A673 (cell line): ENCODE data around the gene MESD. TPM values are rescaled to one million over a fixed set of nuclear protein-coding genes. Genes with fewer than 3 reads are reported as not detected.

ENCODE experiments used
- BruUV-seq: library from RNA; stranded (reverse); fragments of 400-500 nt; replicated peaks from 2 replicates; lab custom pipeline; 2021; lab: Mats Ljungman, UMichigan
- CTCF ChIA-PET: fragments of 300-600 bp; sonication (Branson Sonifier 250); formaldehyde crosslinking; loops from one replicate; lab custom pipeline; 2022; ENCODE audit warnings: antibody characterized with exemption; lab: Charles Lee
- POLR2A ChIA-PET: fragments of 300-600 bp; sonication (Branson Sonifier 250); formaldehyde crosslinking; loops from one replicate; lab custom pipeline; 2022; ENCODE audit warnings: antibody characterized with exemption; ENCODE audit not compliant: low non-redundant PET; lab: Charles Lee
- DNase-seq: peaks from one replicate; pipeline ENCODE4 v3.0.0-alpha.2; 2015; ENCODE audit warnings: low spot score
- H3K27ac ChIP-seq: fragments of 200-600 bp; sonication (generic); 2 replicates; pipeline ENCODE4 v1.5.1; 2016; ENCODE audit warnings: mixed run types, low read depth, mild to moderate bottlenecking, mixed read lengths, antibody characterized with exemption, low read length; ENCODE audit not compliant: poor library complexity, severe bottlenecking
- H3K27me3 ChIP-seq: fragments of 200-600 bp; sonication (generic); replicated peaks from 2 replicates; pipeline ENCODE4 v1.6.1; 2017; ENCODE audit warnings: mixed run types, low read depth, mild to moderate bottlenecking, mixed read lengths, antibody characterized with exemption, low read length; ENCODE audit not compliant: insufficient read depth, poor library complexity
- H3K36me3 ChIP-seq: fragments of 200-600 bp; sonication (generic); 2 replicates; pipeline ENCODE4 v1.6.1; 2016; ENCODE audit warnings: mixed run types, mild to moderate bottlenecking, mixed read lengths, antibody characterized with exemption, low read length; ENCODE audit not compliant: insufficient read depth, poor library complexity, severe bottlenecking
- H3K4me1 ChIP-seq: fragments of 200-600 bp; sonication (generic); 2 replicates; pipeline ENCODE4 v1.6.1; 2017; ENCODE audit warnings: mixed run types, mild to moderate bottlenecking, mixed read lengths, antibody characterized with exemption, low read length; ENCODE audit not compliant: insufficient read depth, poor library complexity, severe bottlenecking
- H3K4me3 ChIP-seq: fragments of 200-600 bp; sonication (generic); 2 replicates; pipeline ENCODE4 v1.5.1; 2016; ENCODE audit warnings: low read depth, mixed run types, mild to moderate bottlenecking, mixed read lengths, low read length; ENCODE audit not compliant: poor library complexity, severe bottlenecking
- H3K9me3 ChIP-seq: fragments of 200-600 bp; sonication (generic); 2 replicates; pipeline ENCODE4 v1.6.1; 2016; ENCODE audit warnings: mixed run types, low read depth, mild to moderate bottlenecking, mixed read lengths, antibody characterized with exemption, low read length; ENCODE audit not compliant: poor library complexity, severe bottlenecking
- CTCF ChIP-seq: fragments of 300-800, 200-600 bp; sonication (generic); conservative IDR thresholded peaks from 2 replicates; pipeline ENCODE4 v1.5.1; 2017; ENCODE audit warnings: low read depth, mild to moderate bottlenecking, antibody characterized with exemption, low read length, moderate library complexity, mixed read lengths
- EZH2 ChIP-seq: fragments of 200-600 bp; sonication (generic); IDR thresholded peaks from 2 replicates; pipeline ENCODE4 v1.6.1; 2017; ENCODE audit warnings: borderline replicate concordance, low read depth, mild to moderate bottlenecking, mixed read lengths, antibody characterized with exemption, low read length; ENCODE audit not compliant: poor library complexity, severe bottlenecking
- intact Hi-C: fragments of 100-400 bp; cut with micrococcal nuclease; formaldehyde crosslinking; loops from one replicate; pipeline ENCODE4 v1.10.0; 2022; ENCODE audit not compliant: unreplicated experiment
- total RNA-seq: library from RNA; stranded (reverse); gene quantifications from 2 replicates; pipeline ENCODE4 v1.2.3, GENCODE V29; 2021

Gene MESD
- total RNA-seq, 1 experiment from 2014 or later: 28.1 TPM

- H3K4me1 ChIP-seq: no peaks in the 10 kb centered on the region
- no peak for DNase-seq
- H3K9me3 ChIP-seq: no peaks in the 10 kb centered on the region
- H3K4me3 ChIP-seq: no peak overlapping the region
- TF ChIP-seq EZH2: no peak
- TF ChIP-seq CTCF: no peak
- ChIA-PET CTCF (no interaction called here), POLR2A (no interaction called here)
- H3K27ac ChIP-seq: no peak overlapping the region
- H3K36me3 ChIP-seq: no peaks in the 10 kb centered on the region
- intact Hi-C loops: no loop called here
- no TSS peak for BruUV-seq
- H3K27me3 ChIP-seq: no peaks in the 10 kb centered on the region
Observed at GRCh38 chr15:81018197-81018596, 28.6 kb upstream of the MESD start.

GRCh38 chr15:81016489-81017068, 27.0 kb upstream of the MESD start:
- no peak overlapping the region for H3K27ac ChIP-seq
- CTCF ChIA-PET: no interaction called here
- H3K9me3 ChIP-seq: no peaks in the 10 kb centered on the region
- no peaks in the 10 kb centered on the region for H3K4me1 ChIP-seq
- no peak for DNase-seq
- no peaks in the 10 kb centered on the region for H3K36me3 ChIP-seq
- intact Hi-C loops: no loop called here
- TF ChIP-seq CTCF (no peak), EZH2 (no peak)
- no TSS peak for BruUV-seq
- H3K27me3 ChIP-seq: no peaks in the 10 kb centered on the region
- H3K4me3 ChIP-seq: no peak overlapping the region
- POLR2A ChIA-PET: no interaction called here

DNA sequence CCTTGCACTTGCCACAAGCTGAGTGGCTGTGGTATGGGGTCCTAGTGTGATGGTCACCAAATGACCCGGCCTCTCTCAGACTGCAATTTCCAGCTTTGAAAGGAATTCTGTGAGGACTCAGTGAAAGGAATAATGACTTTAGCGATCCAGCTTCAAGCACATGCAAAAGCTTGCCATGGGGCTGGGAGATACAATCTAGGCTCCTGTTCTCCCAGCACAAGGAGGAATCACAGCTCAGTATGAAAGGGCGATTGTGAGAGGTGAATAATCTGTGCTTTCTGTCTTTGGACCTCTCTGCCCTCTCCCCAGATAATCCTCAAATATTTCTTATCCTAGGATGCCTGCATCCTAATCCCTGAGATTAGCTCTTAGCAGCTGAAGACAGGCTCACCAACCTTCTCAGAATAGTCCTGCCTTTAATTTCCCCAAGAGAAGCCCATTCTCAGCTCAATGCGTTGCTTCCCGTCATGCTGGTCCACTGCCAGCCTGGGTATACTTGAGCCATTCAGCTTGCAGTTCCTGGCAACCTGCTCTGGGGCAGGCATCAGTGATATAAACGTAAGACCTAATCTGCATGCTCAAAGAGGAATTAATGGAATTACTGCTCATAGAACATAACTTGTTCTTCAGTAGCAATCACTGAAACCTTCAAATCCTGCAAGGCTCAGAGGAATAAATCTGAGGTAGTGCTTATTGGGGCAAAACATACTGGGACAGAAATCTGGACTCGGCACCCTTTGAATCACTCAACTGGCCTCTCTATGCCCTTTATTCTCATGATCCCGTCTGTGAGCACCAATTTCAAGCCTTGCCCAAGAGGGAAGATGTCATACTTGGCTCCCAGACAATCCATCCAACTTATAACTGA, 26.2 kb upstream of the MESD start:
- no peak for DNase-seq
- intact Hi-C loops: no loop called here
- Histone ChIP-seq H3K9me3 (no peaks in the 10 kb centered on the region), H3K4me1 (no peaks in the 10 kb centered on the region), H3K27me3 (no peaks in the 10 kb centered on the region), H3K27ac (no peak overlapping the region), H3K36me3 (no peaks in the 10 kb centered on the region), H3K4me3 (no peak overlapping the region)
- BruUV-seq: no TSS peak
- ChIA-PET POLR2A (no interaction called here), CTCF (no interaction called here)
- no peak for TF ChIP-seq CTCF
- TF ChIP-seq EZH2: no peak
